PFSK-1 (cell line): ENCODE results near the gene ATRNL1.

ENCODE experiments used
- FOXP2 ChIP-seq: optimal IDR thresholded peaks from 2 replicates; pipeline ENCODE3; 2011; ENCODE audit warnings: borderline replicate concordance, control low read depth, inconsistent platforms; ENCODE audit not compliant: insufficient read depth; ENCODE audit errors: extremely low read length, extremely low read depth
- POLR2AphosphoS5 ChIP-seq: IDR thresholded peaks from 2 replicates; pipeline ENCODE4 v1.6.1; 2012; ENCODE audit warnings: low read depth, mild to moderate bottlenecking, control low read depth, low read length, moderate library complexity
- SIN3A ChIP-seq: IDR thresholded peaks from 2 replicates; pipeline ENCODE4 v1.6.1; 2012; ENCODE audit warnings: mild to moderate bottlenecking, low read length, moderate library complexity, borderline replicate concordance; ENCODE audit not compliant: insufficient read depth
- TAF1 ChIP-seq: IDR thresholded peaks from 2 replicates; pipeline ENCODE4 v1.6.1; 2012; ENCODE audit warnings: low read length, control low read depth, borderline replicate concordance; ENCODE audit not compliant: insufficient read depth
- TF ChIP-seq, protein P1 (sequence below), 2 experiments: IDR thresholded peaks; 2 replicates each; pipeline versions ENCODE4 v1.6.1 to v1.8.0; 2011 to 2012; ENCODE audit warnings: low read depth in 2 of 2, low read length in 2 of 2, control low read depth in 1 of 2, inconsistent platforms in 1 of 2, mild to moderate bottlenecking in 1 of 2, moderate library complexity in 1 of 2; ENCODE audit not compliant: insufficient read depth in 1 of 2

Gene ATRNL1

DNA sequence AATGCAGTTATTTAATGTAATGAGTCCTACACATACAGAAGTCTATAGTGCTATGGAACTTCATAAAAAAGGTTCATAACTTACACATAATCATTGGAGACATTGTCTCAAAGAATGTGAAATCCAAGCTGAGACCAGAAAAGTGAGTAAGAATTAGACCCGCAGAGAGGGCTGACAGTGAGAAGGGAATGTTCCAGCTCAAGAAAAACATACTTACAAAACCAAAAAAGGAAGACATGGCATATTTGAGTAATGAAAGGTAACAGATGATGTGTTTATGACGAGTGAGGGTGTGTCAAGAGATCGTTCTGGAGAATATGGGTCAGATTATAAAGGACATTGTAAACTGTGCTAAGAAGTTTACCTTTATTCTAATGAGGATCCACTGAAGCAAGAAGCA is 566.5 kb downstream of the ATRNL1 start:
- TF ChIP-seq SIN3A, result no peak
- no peak for TF ChIP-seq POLR2AphosphoS5
- no peak for TF ChIP-seq TAF1
- TF ChIP-seq, protein P1, sequence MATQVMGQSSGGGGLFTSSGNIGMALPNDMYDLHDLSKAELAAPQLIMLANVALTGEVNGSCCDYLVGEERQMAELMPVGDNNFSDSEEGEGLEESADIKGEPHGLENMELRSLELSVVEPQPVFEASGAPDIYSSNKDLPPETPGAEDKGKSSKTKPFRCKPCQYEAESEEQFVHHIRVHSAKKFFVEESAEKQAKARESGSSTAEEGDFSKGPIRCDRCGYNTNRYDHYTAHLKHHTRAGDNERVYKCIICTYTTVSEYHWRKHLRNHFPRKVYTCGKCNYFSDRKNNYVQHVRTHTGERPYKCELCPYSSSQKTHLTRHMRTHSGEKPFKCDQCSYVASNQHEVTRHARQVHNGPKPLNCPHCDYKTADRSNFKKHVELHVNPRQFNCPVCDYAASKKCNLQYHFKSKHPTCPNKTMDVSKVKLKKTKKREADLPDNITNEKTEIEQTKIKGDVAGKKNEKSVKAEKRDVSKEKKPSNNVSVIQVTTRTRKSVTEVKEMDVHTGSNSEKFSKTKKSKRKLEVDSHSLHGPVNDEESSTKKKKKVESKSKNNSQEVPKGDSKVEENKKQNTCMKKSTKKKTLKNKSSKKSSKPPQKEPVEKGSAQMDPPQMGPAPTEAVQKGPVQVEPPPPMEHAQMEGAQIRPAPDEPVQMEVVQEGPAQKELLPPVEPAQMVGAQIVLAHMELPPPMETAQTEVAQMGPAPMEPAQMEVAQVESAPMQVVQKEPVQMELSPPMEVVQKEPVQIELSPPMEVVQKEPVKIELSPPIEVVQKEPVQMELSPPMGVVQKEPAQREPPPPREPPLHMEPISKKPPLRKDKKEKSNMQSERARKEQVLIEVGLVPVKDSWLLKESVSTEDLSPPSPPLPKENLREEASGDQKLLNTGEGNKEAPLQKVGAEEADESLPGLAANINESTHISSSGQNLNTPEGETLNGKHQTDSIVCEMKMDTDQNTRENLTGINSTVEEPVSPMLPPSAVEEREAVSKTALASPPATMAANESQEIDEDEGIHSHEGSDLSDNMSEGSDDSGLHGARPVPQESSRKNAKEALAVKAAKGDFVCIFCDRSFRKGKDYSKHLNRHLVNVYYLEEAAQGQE (IDR thresholded peaks at IDR 0.05; ENCODE audit: insufficient read depth in 1 of 2, low read depth in 2 of 2, low read length in 2 of 2), result no peak
- no peak for TF ChIP-seq FOXP2

DNA sequence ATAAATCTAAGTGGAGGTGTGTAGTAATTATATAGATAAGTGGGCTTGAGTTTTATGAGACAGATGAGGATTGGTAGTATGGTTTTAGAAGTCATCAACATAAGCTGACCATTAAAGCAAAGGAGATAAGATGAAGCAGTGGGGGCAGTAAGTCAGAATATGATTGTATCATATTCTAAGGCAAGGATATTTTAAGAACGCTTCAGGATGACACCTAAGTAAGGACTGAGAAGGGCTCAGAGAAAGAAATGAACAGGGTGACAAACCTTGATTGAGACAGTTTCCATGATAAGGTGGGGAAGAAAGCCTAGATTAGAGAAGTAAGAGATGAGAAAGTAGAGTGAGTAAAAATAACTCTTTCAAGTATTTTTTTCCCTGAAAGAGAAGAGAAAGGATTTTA is 567.2 kb downstream of the ATRNL1 start:
- TF ChIP-seq TAF1, result no peak
- no peak for TF ChIP-seq FOXP2
- TF ChIP-seq POLR2AphosphoS5, result no peak
- TF ChIP-seq, protein P1 (IDR thresholded peaks at IDR 0.05; ENCODE audit: insufficient read depth in 1 of 2, low read depth in 2 of 2, low read length in 2 of 2), result no peak
- no peak for TF ChIP-seq SIN3A

DNA sequence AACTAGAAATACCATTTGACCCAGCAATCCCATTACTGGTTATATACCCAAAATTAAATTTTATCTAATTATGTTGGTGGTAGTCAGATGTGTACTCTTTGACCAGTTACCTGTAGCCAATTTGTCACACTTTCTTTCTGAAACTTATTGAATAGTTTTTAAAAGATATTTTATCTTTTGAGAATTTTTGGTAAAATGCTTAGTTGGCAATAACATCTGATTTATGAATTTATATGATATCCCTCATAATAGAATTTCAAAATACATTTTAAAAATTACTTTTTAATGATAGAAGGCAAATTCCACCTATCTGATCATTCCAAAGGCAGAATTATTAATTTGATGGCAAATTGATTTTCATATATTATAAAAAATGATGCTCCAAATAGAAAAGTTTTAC is 569.3 kb downstream of the ATRNL1 start:
- TF ChIP-seq, protein P1 (IDR thresholded peaks at IDR 0.05; ENCODE audit: insufficient read depth in 1 of 2, low read depth in 2 of 2, low read length in 2 of 2), result no peak
- no peak for TF ChIP-seq POLR2AphosphoS5
- TF ChIP-seq FOXP2, result no peak
- TF ChIP-seq TAF1, result no peak
- no peak for TF ChIP-seq SIN3A

DNA sequence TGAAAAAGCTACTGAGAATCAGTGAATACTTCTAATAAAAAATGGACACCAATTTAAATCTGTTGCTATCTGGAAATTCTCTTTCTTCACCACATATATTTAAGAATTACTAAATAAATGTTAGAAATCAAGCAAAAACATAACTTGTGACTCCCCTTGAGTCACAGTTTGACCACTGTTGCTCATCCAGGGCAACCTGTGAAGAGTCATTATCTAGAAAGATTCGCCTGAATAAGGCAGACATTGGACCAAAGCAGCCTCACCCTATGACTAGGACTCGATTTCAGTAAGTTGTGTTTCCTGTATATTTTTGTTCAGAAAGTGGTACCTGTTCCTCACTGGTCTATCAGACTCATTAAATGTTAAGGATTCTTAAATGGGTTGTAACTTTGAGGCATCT is 572.4 kb downstream of the ATRNL1 start:
- TF ChIP-seq POLR2AphosphoS5 (no peak), SIN3A (no peak), FOXP2 (no peak), TAF1 (no peak)
- TF ChIP-seq, protein P1 (IDR thresholded peaks at IDR 0.05; ENCODE audit: insufficient read depth in 1 of 2, low read depth in 2 of 2, low read length in 2 of 2), result no peak

DNA sequence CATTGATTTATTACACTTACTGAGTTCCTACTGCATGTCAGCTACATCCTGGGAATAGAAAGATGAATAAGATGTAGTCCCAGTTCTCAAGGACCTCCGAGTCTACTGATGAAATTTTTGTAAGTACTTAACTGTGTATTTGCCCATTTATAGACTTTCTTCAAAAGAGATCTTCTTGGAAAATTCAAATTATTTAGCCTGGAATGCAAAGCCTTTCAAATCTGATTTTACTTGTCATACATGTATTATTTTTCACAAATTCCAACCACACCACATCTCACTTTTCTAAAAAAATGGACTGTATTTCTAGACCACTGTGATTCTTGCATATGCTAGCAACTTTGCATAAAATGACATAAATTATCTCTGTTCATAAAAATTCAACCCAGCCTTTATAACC is 581.3 kb downstream of the ATRNL1 start:
- TF ChIP-seq POLR2AphosphoS5, result no peak
- no peak for TF ChIP-seq TAF1
- no peak for TF ChIP-seq SIN3A
- TF ChIP-seq, protein P1 (IDR thresholded peaks at IDR 0.05; ENCODE audit: insufficient read depth in 1 of 2, low read depth in 2 of 2, low read length in 2 of 2), result no peak
- TF ChIP-seq FOXP2, result no peak
